HTERT RPE-1 (cell line): Measurements from ENCODE around the gene VPS29.
"Not testable (repeated sequence)": the region's sequence is repeated elsewhere in the genome, so short reads cannot be mapped to it uniquely, and the experiment has no call there.

Source experiments
- in situ Hi-C: fragments of 300-500 bp; cut with MboI; formaldehyde crosslinking; loops from 4 replicates; pipeline ENCODE4 v1.14.3; 2020; ENCODE audit warnings: low sequenced_read_pairs

VPS29 gene

DNA sequence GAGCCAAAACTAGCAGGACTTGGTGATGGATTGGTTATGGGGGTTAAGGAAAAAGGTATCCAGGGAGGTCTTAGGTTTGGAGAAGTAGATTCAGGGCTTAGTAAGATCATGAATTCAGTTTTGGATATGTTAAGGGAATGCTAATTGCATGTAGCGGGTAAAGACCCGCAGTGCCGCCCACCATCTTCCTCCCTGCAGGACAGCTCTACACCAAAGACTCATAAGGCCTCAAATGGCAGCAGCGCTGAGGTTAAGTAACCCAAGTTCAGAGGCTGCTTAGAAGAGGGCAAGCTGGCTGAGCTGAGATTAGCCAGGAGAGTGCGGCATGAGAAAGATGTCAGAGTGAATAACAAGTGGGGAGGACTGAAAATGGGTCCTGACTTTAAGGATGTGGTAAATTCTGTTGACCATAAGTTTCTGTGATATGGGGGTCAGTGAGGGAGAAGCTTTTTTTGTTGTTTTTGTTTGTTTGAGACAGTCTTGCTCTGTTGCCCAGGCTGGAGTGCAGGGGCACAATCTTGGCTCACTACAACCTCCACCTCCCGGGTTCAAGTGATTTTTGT lies 26.4 kb upstream of the VPS29 start:
- in situ Hi-C loops, result no loop called here

DNA sequence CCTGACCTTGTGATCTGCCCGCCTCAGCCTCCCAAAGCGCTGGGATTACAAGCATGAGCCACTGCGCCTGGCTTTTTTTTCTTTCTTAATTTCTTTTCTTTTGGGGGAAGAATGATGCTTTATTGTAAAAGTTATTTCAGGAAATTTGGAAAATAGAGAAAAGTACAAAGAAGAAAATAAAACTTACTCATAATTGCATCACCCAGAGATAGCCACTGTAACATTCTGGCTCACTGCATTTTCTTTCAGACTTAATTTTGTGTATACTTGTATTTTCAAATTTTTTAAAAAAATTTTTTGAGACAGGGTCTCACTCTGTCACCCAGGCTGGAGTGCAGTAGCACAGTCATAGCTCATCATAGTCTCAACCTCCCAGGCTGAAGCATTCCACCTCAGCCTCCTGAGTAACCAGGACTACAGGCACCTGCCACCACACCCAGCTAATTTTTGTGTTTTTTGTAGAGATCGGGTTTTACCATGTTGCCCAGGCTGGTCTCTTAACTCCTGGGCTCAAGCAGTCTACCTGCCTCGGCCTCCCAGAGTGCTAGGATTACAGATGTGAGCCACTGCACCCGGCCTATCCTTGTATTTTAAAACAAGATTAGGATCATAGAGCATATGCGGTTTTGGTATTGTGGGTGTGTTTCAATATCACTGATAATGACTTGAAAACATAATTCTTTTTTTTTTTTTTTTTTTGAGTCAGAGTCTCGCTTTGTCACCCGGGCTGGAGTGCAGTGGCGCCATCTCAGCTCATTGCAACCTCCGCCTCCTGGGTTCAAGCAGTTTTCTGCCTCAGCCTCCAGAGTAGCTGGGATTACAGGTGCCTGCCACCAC lies 19.2 kb upstream of the VPS29 start:
- in situ Hi-C loops, result not testable (repeated sequence)

DNA sequence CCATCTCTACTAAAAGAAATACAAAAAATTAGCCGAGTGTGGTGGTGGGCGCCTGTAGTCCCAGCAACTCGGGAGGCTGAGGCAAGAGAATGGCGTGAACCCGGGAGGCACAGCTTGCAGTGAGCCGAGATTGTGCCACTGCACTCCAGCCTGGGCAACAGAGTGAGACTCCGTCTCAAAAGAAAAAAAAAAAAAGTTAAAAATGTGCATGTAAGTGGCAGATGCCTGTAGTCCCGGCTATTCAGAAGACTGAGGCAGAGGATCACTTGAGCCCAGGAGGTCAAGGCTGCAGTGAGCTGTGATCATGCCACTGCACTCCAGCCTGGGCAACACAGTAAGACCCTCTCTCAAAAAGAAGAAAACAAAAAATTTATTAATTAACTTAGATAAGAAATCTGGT lies 16.1 kb upstream of the VPS29 start:
- in situ Hi-C loops, result not testable (repeated sequence)

DNA sequence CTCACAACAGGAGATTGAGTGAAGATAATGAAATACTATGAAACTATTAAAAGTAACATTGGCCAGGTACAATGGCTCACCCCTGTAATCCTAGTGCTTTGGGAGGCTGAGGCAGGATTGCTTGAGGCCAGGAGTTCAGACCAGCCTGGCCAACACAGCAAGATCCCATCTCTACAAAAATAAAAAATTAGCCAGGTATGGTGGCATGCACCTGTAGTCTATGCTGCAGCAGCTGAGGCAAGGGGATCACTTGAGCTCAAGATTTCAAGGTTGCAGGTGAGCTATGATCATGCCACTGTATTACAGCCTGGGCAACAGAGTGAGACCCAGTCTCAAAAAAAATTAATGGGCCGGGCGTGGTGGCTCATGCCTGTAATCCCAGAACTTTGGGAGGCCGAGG lies 15.1 kb upstream of the VPS29 start:
- in situ Hi-C loops, result no loop called here

DNA sequence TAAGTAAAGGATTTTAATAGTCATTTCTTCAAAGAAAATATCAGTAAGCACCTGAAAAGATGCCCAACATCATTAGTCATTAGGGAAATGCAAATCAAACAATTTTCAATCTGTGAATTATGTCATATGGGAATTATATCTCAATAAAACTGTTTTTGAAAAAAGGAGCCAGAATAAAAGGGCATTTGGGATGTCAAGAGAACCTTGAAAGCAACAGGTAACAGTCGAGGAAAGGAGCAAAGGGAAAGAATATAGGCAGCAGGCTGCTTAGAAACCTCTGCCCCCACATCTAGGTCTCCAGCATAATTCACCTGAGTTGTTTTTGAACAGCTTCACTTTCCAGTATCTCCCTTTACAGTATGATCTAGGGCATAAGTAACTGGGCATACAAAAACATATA lies 12.5 kb upstream of the VPS29 start:
- in situ Hi-C loops, result no loop called here

DNA sequence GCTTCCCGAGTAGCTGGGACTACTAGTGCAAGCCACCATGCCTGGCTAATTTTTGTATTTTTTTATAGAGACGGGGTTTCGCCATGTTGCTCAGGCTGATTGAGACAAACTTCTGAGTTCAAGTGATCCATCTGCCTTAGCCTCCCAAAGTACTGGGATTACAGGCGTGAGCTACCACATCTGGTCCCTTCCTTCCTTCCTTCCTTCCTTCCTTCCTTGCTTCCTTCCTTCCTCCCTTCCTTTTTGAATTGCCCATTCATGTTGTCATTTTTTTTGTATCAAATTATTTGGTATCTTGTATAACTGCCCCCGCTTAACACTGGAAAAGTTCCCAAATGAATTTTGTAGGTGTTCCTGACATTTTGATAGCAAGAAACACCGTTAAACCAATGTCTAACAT lies 11.9 kb upstream of the VPS29 start:
- in situ Hi-C loops, result no loop called here

DNA sequence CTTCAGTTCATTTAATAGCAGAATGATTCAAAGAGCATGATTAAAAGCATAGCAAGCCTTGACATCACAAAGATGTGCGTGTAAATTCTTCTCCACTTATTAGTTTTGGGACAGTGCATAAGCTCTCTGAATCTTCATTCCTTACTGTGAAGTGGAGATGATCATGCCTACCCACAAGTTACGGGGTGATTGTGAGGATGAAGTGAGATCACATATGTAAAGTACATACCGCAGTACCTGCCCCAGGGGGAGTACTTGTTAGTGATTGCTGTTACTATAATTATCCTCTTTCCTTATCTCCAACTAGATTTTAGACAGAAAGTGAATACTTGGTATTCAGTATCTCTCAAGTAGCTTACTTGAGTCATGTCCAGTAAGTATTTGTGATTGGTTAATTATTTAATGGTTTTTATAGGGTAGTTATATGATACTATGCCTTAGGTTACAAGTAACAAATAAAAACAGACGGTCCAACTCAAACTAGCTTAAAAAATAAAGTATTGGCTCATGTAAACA lies 6.2 kb upstream of the VPS29 start:
- in situ Hi-C loops, result no loop called here

DNA sequence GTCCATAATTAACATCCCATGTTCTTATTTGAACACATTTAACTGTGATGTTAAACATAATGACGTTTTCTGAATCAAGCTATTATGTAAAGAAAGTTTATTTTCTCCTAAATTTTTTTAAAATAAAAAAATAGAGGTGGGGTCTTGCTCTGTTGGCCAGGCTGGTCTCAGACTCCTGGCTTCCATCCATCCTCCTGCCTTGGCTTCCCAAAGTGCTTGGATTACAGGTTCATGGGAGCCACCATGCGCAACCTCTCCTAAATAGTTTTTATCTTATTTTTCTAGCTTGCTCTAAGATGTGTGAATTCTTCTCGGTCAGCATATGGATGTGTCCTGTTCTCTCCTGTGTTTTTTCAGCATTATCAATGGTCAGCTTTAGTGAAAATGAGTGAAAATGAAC lies 3.4 kb upstream of the VPS29 start:
- in situ Hi-C loops, result no loop called here

DNA sequence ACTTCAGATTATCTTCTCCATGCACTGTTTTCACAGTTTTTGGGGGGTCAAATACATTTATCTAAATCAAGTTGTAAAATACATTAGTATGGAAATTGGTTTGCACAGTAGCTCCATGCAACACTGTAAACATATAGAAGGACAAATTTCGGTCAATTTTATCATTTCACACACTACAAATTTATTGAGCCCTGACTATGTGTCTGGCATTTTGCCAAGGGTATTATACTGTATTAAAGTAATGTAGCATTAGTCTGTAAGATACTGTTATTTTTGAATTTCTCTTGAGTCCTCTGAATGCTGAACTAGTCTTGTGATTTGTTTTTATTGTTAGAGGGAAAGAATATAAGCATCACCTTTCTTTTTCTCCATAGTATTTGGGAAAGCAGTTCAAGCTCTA lies 1.5 kb upstream of the VPS29 start:
- in situ Hi-C loops, result no loop called here

DNA sequence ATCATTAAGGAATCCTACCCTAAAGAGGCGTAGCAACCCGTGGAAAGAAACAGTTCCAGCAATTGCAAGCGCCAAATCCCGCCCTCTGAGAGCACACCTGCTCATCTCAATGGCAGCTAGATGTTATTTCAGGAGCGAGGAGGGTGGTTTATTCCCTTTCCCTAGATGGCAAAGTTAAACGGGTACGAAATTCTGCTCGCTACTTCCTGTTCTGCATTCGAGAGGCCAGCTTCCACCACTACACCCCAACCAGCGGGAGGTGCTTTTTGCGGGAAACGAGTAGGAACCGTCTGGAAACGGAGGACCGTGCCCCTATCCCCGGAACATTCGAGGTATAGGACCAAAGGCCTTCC lies 536 bp downstream of the VPS29 start:
- in situ Hi-C loops, result no loop called here

DNA sequence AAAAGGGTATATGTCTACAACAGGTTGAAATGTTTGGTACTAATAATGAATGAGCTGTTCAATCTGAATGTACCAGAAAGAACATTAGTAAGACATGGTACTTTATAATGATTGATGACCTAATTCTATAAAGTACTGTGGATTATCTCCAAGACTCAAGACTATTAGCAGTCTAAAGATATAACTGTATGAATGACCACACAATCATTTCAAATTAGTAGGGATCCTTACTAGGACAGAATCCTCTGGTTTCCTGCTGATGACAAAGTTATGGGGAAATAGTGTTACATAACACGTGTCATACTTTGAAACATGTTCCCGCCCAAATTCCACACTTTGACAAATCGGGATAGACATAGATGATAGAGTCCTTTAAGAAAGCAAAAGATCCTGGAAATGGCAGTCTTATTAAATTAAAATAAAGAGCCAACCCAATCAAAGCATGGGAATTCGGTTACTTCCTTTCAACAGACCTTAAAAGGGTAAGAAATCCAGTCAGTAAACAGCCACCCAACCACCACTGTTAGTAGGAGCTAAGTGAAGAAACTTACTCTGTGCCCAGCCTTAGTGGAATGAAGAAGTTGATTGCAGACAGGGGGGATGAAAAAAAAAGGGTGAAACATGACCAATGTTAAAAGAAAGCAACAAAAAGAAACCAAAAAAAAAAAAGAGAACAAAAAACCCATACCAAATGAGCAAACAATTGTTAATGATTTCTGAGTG lies 2.8 kb downstream of the VPS29 start:
- in situ Hi-C loops, result no loop called here

DNA sequence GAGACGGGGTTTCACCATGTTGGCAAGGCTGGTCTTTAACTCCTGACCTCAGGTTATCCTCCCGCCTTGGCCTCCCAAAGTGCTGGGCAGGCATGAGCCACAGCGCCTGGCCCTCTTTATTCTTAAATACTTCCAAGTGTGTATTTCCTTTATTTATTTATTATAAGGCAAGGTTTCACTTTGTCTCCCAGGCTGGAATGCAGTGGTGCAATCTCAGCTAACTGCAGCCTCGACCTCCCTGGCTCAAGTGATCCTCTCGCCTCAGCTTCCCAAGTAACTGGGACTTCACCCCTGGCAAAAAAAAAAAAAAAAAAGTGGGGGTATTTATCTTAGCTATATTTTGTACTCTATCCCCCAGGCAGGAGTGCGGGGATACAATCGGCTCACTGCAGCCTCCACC lies 26.5 kb downstream of the VPS29 start:
- in situ Hi-C loops, result no loop called here

DNA sequence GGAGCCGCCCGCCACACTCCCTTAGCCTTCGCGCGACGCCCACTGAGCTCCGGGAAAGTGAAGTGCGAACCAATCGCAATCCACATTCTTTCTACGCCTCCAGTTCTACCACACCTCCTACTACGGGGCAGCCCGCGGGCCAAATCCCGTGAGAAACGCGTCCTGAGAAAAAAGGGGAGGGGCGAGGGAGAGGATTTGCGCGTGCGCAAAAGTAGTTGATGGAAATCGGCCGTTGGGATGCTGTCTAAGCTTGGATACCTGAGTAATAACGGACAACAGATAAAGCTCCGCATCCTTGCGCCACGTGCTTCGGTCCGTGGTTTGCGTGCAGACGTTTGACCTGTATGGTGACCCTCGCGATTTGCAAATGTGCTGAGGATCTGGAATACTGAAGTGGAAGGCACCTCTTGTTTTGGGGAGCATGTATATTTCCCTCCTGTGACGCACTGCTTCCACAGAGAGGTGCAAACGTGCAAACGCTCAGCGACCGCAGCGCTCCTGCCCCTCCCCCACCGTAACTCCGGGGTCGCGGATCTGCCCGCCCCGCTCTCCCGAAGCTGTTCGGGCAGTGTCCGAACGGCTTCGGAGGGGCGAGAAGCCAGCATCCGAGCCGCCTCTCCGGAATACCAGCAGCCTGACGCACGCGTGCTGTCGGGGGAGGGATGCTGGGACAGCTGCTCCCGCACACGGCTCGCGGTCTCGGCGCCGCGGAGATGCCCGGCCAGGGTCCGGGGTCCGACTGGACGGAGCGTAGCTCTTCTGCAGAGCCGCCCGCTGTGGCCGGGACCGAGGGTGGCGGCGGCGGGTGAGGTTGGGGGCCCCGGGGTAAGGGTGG lies 33.5 kb downstream of the VPS29 start, which contains the start of the genes FAM216A and GPN3:
TSS of gene FAM216A (plus strand) at position 632 of the 835 bp plus-strand sequence. CDS start at position 663, 31 bp downstream.
TSS of gene GPN3 (minus strand) at position 44 of the 835 bp plus-strand sequence. CDS start 54 bp downstream, outside the sequence.
- in situ Hi-C loops, result no loop called here

DNA sequence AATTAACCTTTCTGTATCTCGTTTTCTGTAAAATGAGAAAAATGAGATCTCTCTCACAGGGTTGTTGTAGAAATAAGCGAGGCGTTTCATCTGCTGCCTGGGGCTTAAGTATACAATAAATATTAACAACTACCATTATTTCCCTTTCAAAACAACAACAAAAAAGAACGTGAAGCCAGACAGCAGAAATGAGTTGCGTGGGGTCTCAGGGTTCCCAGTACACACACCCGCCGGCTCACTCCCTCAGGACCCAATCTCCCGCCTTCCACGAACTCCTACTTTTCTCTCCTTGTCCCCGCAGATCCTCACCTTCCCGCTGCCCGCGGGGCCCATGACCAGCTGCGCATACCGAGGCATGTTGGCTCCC lies 34.1 kb downstream of the VPS29 start:
- in situ Hi-C loops, result no loop called here

DNA sequence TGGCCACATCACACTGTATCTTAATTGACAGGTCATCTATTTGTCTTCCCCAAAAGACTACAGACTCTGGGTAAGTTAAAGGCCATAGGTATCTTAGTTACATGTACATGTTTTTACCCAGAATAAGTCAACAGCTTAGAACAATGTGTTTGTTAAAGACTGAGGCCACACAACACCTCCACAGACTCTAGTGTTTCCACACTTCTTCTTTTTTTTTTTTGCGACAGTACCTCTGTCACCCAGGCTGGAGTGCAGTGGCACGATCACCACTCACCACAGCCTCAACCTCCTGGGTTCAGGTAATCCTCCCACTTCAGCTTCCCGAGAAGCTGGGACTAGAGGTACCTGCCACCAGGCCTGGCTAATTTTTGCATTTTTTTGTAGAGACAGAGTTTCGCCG lies 35.1 kb downstream of the VPS29 start:
- in situ Hi-C loops, result no loop called here

DNA sequence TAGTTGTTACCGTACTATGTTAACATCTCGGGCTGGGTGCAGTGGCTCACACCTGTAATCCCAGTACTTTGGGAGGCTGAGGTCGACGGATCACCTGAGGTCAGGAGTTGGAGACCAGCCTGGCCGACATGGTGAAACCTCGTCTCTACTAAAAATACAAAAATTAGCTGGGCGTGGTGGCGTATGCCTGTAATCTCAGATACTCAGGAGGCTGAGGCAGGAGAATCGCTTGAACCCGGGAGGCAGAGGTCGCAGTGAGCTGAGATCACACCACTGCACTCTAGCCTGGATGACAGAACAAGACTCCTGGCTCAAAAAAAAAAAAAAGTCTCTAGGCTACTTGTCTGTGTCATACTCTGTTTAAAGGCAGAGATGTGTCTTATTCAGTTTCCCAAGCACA lies 36.1 kb downstream of the VPS29 start:
- in situ Hi-C loops, result not testable (repeated sequence)

DNA sequence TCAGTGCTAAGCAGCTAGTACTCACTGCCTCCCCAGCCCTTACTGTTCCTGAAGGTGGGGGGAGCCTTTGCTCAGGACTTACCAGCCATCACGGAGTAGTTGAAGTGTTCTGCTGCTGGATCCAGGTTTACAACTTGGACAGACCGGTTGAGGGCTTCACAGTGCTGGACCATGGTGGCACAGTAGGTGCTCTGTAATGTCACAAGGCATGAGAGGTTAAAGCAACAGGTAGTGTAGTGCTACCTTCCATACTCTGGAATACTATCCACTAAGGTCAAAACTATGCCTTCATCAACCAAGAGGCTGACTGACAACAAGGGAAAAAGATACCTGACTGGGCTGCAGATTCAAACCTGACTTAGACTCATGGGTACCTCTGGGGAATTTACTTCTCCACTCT lies 36.9 kb downstream of the VPS29 start:
- in situ Hi-C loops, result no loop called here

DNA sequence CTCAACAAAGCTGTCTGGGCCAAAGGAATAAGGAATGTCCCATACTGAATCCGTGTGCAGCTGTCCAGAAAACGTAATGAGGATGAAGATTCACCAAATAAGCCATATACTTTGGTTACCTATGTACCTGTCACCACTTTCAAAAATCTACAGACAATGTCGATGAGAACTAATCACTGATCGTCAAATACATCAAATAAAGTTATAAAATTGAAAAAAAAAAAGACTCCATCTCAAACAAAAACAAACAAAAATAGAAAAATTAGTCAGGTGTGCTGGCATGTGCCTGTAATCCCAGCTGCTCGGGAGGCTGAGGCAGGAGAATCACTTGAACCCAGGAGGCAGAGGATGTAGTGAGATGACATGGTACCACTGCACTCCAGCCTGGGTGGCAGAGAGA lies 40.7 kb downstream of the VPS29 start:
- in situ Hi-C loops, result not testable (repeated sequence)

DNA sequence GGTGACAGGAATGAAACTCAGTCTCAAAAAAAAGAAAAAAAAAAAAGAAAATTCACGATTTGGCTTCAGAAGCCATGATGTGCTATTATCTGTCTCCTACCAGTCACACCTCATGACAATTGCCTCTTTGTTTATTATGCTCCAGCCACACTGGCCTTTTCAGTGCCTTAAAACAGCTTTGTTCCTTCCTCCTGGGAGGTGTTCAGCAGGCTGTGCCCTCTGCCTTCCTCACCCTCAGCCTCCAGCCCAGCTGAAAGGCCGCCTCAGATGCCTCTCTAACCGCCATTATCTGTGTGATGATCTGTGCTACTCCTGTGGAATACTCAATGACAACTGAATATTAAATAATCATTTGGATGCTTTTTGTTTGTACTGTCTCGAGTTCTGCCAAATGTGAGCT lies 43.2 kb downstream of the VPS29 start:
- in situ Hi-C loops, result no loop called here

DNA sequence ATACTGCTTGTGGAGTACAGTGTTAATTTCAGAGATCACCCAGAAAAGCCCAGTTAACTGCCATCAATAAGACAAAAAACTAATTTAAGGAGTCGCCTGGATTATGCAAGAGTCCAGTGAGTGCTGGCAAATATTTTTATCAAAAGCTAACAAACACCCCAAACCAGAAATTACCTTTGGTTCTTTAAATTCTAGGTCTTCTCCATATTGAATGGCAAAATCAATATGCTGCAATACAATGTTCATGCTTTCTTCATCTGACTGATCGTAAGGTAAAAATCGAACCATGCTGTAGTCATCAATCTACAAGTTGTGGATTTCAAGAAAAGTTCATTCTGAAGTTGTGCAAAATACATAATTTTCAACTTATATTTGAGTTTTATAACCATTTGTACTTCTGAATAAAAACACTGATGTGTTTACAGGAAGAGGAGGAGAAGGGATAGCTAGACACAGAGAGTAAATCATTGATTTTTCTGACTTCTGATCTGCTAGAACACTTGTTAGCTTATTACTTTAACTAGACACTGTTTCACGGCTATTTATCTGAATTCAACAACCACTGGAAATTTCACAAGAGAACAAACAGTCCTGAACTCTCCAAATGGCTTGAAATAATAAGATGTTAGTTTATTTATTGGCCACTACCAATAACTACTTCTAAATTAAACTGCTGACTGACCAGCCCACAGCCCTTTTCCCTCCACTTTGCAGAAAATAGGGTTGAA lies 48.2 kb downstream of the VPS29 start:
- in situ Hi-C loops, result no loop called here
